Motor neuron (in vitro differentiated cells): ENCODE results near the gene NFATC1. TPM values are rescaled to one million over a fixed set of nuclear protein-coding genes. Genes with fewer than 3 reads are reported as not detected.
A peak's percentile ranks its signal among the peaks of the same experiment; 100 is the strongest.

Source experiments
- ATAC-seq, 8 experiments: fragments of 200-7000 bp; cut with Tn5 transposase; replicated peaks in 6 of 8; 2 replicates each; pipeline ENCODE4 v1.8.0; 2021; ENCODE audit warnings: mild to moderate bottlenecking in 8 of 8, moderate library complexity in 8 of 8
- H3K27ac ChIP-seq, 2 donors: fragments of 250-450 bp; sonication (Bioruptor Pico); 2 replicates each; pipeline ENCODE4 v1.9.0; 2021; ENCODE audit warnings: antibody characterized with exemption in 2 of 2, mild to moderate bottlenecking in 2 of 2, moderate library complexity in 1 of 2
- H3K4me1 ChIP-seq, 2 donors: fragments of 250-450 bp; sonication (Bioruptor Pico); replicated peaks in 1 of 2; 2 replicates each; pipeline ENCODE4 v1.6.1; 2021; ENCODE audit warnings: antibody characterized with exemption in 2 of 2, mild to moderate bottlenecking in 2 of 2, moderate library complexity in 1 of 2
- H3K4me3 ChIP-seq, 5 donors: fragments of 250-450 bp; sonication (Bioruptor Pico); 2 replicates each; pipeline ENCODE4 v1.9.0; 2021; ENCODE audit warnings: antibody characterized with exemption in 5 of 5, mild to moderate bottlenecking in 5 of 5, moderate library complexity in 4 of 5
- WGBS, 10 experiments: fragments of 450-650 bp; shearing (Covaris generic); methylation state at CpG; one replicate each; pipeline ENCODE4 v1.0.0; 2022; 5-methylcytosine and 5-hydroxymethylcytosine counted together
- in situ Hi-C, 9 experiments: fragments of 400-800 bp; cut with MboI; loops; one replicate each; pipeline ENCODE4 v1.15.0; 2021; ENCODE audit warnings: low sequenced_read_pairs in 9 of 9, low pct_unique_long_range_greater_than_20kb in 2 of 9; ENCODE audit not compliant: unreplicated experiment in 9 of 9
- total RNA-seq, 8 experiments: library from RNA; unstranded; fragments of 300-600 nt; gene quantifications; 2 replicates each; pipeline versions ENCODE4 v1.2.3 to v1.2.4, GENCODE V29; 2022

The NFATC1 gene
- 10 to 100 TPM in 1 of 8 experiments, 1 to 10 TPM in 4, under 1 TPM in 3; 0.23 to 21.6 (median 2.3) TPM for total RNA-seq

- H3K27ac ChIP-seq: no peak within 1 kb of the TSS
- H3K4me1 ChIP-seq: peaks cover 9 to 10% of the 10 kb centered on the region in 2 donors
- H3K4me3 ChIP-seq: peak within 1 kb of the TSS; percentile 17 to 46 (median 33)
- in situ Hi-C loops: loop anchor here in 6 of 9 experiments (25.0 kb wide), 3 partner anchors 141 to 266 kb away; no protein-coding TSS in a partner anchor
- peak; percentile 23 to 80 (median 73) for ATAC-seq
- WGBS, 10 experiments: no CpG with 5 or more reads among the region's 91 CpGs
These were observed at the start of gene NFATC1 for GRCh38 chr18:79395761-79396404. TSS of gene NFATC1 (plus strand) at chr18:79395930. CDS start at chr18:79396225, 295 bp downstream.

DNA sequence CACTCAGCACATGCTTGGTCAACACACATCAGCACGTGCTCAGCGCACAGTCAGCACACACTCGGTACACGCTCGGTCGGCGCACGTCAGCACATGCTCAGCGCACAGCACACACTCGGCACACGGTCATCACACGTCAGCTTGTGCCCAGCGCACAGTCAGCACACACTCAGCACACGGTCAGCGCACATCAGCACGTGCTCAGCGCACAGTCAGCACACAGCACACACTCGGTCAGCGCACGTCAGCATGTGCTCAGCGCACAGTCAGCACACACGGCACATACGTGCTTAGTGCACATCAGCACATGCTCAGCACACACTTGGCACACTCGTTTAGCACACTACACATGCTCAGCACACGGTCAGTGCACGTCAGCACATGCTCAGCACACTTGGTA is 49.7 kb upstream of the NFATC1 start:
- Histone ChIP-seq H3K27ac (no peak overlapping the region), H3K4me3 (no peak overlapping the region), H3K4me1 (no peaks in the 10 kb centered on the region)
- ATAC-seq: no peak
- WGBS, 10 experiments: 91 to 94% (median 93%) methylated on average over 7 to 11 of the region's 26 CpGs; no CpG with 5 or more reads in 7 of the 10 experiments
- in situ Hi-C loops: no loop called here

DNA sequence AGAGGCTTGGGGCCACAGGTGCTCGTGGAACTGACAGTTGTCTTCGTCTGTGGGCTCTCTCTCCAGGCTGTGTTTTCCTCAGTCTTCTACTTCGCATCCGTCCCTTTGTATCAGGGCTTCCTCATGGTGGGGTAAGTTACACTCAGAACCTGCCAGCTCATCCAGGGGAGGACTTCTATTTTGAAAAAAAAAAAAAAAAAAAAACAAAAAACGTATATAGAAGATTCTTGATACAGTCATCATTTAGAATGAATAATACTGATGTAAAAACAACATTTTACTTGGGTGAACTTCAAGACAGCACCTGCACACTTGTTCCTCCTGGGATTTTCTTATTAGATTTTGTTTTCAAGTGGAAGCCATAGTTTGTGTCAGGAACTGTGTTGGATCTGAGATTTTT is 47.7 kb upstream of the NFATC1 start:
- no peak overlapping the region for H3K27ac ChIP-seq
- 22 to 94% (median 72%) methylated on average over 1 to 5 of the region's 5 CpGs; no CpG with 5 or more reads in 4 of the 10 experiments for WGBS, 10 experiments
- no peaks in the 10 kb centered on the region for H3K4me1 ChIP-seq
- in situ Hi-C loops: no loop called here
- no peak overlapping the region for H3K4me3 ChIP-seq
- ATAC-seq: no peak

GRCh38 chr18:79352432-79352831 is 43.3 kb upstream of the NFATC1 start:
- no peak for ATAC-seq
- in situ Hi-C loops: no loop called here
- 72 to 100% (median 82%) methylated on average over 1 to 6 of the region's 6 CpGs; no CpG with 5 or more reads in 3 of the 10 experiments for WGBS, 10 experiments
- H3K4me3 ChIP-seq: no peak overlapping the region
- no peak overlapping the region for H3K27ac ChIP-seq
- H3K4me1 ChIP-seq: peaks cover 0 to 2% of the 10 kb centered on the region in 2 donors

GRCh38 chr18:79353267-79353666 is 42.5 kb upstream of the NFATC1 start:
- peaks cover 0 to 2% of the 10 kb centered on the region in 2 donors for H3K4me1 ChIP-seq
- no peak overlapping the region for H3K4me3 ChIP-seq
- 40 to 100% (median 82%) methylated on average over 1 to 5 of the region's 17 CpGs; no CpG with 5 or more reads in 4 of the 10 experiments for WGBS, 10 experiments
- ATAC-seq: peak in 6 of 8 experiments; percentile 32 to 67 (median 46)
- in situ Hi-C loops: no loop called here
- H3K27ac ChIP-seq: no peak overlapping the region

- Histone ChIP-seq H3K4me3 (no peak overlapping the region), H3K27ac (no peak overlapping the region), H3K4me1 (peaks cover 0 to 2% of the 10 kb centered on the region in 2 donors)
- in situ Hi-C loops: no loop called here
- 60 to 100% (median 94%) methylated on average over 1 to 8 of the region's 8 CpGs; no CpG with 5 or more reads in 1 of the 10 experiments for WGBS, 10 experiments
- ATAC-seq: no peak
These were observed 41.4 kb upstream of the NFATC1 start for GRCh38 chr18:79354350-79354749.

DNA sequence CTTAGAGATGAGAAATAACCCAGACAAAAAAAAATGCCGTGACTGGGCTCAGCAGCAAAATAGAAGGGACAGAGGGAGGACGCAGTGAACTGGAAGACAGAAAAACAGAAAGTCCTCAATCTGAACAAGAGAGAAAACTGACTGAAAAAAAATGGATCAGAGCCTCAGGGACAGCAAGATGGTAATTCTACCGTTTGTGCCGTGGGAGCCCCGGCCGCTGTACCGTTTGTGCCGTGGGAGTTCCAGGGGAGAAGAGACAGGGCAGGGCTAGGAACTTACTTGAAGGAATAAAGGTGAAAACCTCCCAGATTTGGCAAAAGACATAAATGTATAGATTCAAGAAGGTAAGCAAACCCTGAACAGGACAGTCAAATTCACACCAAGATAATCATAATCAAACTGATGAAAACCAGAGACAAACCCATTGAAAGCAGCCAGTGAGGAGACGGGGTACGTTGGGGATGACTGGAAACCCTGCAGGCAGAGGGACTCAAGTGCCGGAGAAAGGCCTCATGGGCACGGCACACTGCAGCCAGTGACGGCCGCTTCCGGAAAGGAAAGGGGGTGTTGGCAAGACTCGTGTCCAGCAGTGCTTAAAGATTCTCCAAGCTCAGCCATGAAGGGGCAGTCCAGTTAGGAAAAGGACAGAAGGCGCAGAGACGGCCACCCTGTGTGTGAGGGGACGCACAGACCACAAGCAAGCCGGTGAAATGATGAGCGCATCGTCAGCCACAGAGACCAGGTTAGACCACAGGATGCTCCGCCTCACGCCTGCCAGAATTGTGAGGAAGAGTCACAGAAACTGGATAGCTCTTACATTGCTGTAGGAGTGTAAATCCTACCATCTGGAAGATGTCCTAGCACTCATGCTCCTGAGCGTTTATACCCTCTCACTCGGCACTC is 40.0 kb upstream of the NFATC1 start:
- in situ Hi-C loops: no loop called here
- H3K4me1 ChIP-seq: peaks cover 0 to 2% of the 10 kb centered on the region in 2 donors
- H3K4me3 ChIP-seq: no peak overlapping the region
- 67 to 93% (median 88%) methylated on average over 3 to 23 of the region's 26 CpGs for WGBS, 10 experiments
- no peak overlapping the region for H3K27ac ChIP-seq
- peak in 1 of 8 experiments; percentile 11 for ATAC-seq

GRCh38 chr18:79356435-79356834 is 39.3 kb upstream of the NFATC1 start:
- in situ Hi-C loops: no loop called here
- no peak overlapping the region for H3K27ac ChIP-seq
- peak in 4 of 8 experiments; percentile 50 to 83 (median 60) for ATAC-seq
- WGBS, 10 experiments: 62 to 100% (median 89%) methylated on average over 2 to 4 of the region's 5 CpGs; no CpG with 5 or more reads in 6 of the 10 experiments
- peaks cover 0 to 2% of the 10 kb centered on the region in 2 donors for H3K4me1 ChIP-seq
- no peak overlapping the region for H3K4me3 ChIP-seq

- no peak overlapping the region for H3K27ac ChIP-seq
- in situ Hi-C loops: no loop called here
- H3K4me3 ChIP-seq: no peak overlapping the region
- peaks cover 0 to 2% of the 10 kb centered on the region in 2 donors for H3K4me1 ChIP-seq
- 80 to 100% (median 95%) methylated on average over 1 to 10 of the region's 12 CpGs; no CpG with 5 or more reads in 3 of the 10 experiments for WGBS, 10 experiments
- no peak for ATAC-seq
These were observed 34.8 kb upstream of the NFATC1 start for GRCh38 chr18:79360933-79361332.

- Histone ChIP-seq H3K4me3 (no peak overlapping the region), H3K27ac (no peak overlapping the region), H3K4me1 (no peaks in the 10 kb centered on the region)
- 80 to 95% (median 90%) methylated on average over 3 to 18 of the region's 20 CpGs for WGBS, 10 experiments
- in situ Hi-C loops: no loop called here
- ATAC-seq: peak in 2 of 8 experiments; percentile 29 to 38
These were observed 33.8 kb upstream of the NFATC1 start for GRCh38 chr18:79361766-79362522.

GRCh38 chr18:79365701-79366100 is 30.0 kb upstream of the NFATC1 start:
- peak in 1 of 8 experiments; percentile 21 for ATAC-seq
- in situ Hi-C loops: no loop called here
- Histone ChIP-seq H3K4me3 (no peak overlapping the region), H3K4me1 (no peaks in the 10 kb centered on the region), H3K27ac (no peak overlapping the region)
- WGBS, 10 experiments: 80 to 100% (median 97%) methylated on average over 1 to 13 of the region's 13 CpGs; no CpG with 5 or more reads in 2 of the 10 experiments

DNA sequence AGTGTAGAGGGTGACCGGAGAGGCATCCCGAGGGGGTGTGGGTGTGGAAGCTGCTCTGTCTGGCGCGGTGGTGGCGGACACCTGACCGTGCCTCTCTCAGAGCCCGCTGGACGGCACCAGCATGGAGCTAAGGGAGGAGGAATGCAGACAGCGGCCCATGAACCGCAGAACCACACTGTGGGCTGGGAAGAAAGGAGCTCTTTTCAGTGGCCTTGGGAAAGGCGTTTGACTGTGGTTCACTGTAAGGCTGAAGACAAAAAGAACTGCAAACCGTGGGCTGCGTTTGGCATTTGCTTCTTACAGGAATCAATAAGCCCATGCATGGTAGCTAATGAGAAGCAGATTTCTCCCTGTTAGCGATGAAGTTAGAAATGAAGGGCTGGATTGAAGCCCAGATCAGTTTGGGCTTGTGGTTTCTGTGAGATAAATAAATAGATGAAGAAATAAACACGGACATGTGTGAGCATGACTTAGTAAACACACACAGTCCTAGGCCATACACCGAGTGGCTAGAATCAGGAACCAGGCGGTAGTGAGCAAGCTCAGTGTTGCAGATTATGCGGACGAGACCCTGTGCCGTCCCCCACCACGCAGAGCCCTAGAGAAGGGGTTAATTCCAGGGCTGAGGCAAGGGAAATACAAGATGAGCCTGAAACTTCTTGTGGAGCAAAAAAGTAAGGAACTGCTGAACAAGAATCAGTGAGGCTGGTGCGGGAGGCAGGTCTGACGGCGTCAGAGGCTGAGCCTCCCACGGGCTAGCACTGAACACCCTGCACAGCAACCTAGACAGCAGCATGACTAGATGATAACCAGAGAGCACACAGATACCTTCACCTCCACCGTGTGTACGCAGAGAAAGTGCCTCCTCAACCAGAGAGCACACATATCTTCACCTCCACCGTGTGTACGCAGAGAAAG is 29.3 kb upstream of the NFATC1 start:
- Histone ChIP-seq H3K27ac (no peak overlapping the region), H3K4me1 (no peaks in the 10 kb centered on the region), H3K4me3 (no peak overlapping the region)
- WGBS, 10 experiments: 35 to 100% (median 72%) methylated on average over 2 to 20 of the region's 29 CpGs; no CpG with 5 or more reads in 3 of the 10 experiments
- in situ Hi-C loops: no loop called here
- peak in 3 of 8 experiments; percentile 24 to 75 (median 65) for ATAC-seq
